ENCODE measurements around the gene GSE1. TPM values are rescaled to one million over a fixed set of nuclear protein-coding genes. Genes with fewer than 3 reads are reported as not detected.

The GSE1 gene
- total and polyA plus RNA-seq, 8 donors, result 84.8 to 148 (median 112) TPM

DNA sequence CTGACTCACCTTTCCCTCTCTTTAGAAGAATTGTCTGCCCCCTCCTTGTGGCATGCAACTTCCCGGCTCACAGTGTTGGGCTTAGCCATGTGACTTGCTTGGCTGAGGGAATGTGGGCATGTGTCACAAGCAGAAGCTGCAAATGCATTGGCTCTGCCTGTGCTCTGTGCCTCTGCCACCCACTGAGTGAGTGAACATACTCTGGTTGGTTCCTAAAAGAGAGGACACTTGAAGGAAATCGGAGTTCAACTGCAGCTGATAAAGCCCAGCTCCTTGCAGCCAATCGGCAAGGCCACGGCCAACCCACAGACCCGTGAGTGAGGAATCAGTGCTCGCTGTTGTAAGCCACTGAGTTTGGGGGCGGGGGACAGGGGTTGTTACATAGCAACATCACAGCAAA is 86.5 kb downstream of the GSE1 start:
- intact Hi-C loops (cut with DNase I), result no loop called here
- TF ChIP-seq CTCF (IDR thresholded peaks at IDR 0.05), result no peak
- DNase-seq (peak in 1 of 4 donors; percentile 27), ATAC-seq (peak; percentile 64)
- Histone ChIP-seq H3K27ac (no peak overlapping the region), H3K9me3 (no peaks in the 10 kb centered on the region), H3K4me3 (no peak overlapping the region), H3K36me3 (no peaks in the 10 kb centered on the region), H3K27me3 (peaks cover 0 to 42% of the 10 kb centered on the region in 2 donors), H3K4me1 (no peaks in the 10 kb centered on the region)

GRCh38 chr16:85704011-85704410 is 90.9 kb downstream of the GSE1 start:
- Histone ChIP-seq H3K9me3 (no peaks in the 10 kb centered on the region), H3K4me3 (no peak overlapping the region), H3K36me3 (no peaks in the 10 kb centered on the region), H3K4me1 (no peaks in the 10 kb centered on the region), H3K27ac (no peak overlapping the region), H3K27me3 (no peaks in the 10 kb centered on the region)
- intact Hi-C loops (cut with DNase I), result no loop called here
- no peak for ATAC-seq
- no peak for TF ChIP-seq CTCF (IDR thresholded peaks at IDR 0.05)
- no peak for DNase-seq

DNA sequence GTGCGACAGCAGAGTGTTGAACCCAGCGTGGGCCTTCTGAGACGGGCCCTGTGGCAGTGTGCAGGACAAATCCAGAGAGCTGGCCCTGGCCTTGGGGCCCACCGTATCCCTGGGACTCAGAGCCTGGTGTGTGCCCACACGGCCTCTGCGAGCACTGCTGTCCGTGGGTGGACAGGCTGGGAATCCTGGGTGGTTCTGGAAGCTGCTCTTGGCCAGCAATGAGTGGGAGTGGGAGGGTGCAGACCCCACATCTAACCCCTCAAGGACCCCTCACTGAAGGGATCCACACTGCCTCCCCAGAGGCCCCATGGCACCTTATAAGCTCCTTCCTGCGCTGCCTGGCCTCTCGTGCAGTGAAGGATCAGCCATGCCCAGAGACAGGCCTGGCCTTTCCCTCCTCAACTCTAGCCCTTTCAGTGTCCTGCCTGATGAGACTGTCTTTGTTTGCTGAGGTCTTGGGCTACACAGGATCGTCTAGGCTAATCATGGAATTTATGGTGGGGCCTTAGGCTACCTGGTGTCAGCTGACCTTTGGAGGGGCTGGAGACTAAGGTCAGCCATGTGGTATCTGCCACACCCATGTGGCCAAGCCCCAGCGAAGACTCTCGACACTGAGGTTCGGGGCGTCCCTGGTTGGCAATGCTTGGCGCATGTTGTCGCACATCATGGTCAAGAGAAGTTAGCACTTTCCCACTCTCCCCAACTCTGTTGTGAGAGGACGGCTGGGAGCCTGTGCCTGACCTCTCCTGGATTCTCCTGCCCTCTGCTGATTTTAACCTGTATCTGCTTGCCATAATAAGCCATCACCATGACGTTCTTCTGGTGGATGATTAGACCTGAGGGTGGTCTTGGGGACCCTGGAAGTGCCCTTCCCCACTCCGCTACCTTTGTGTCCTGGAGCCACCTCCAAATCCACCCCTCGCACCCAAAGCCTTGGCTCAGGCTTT is 92.1 kb downstream of the GSE1 start:
- no peak for TF ChIP-seq CTCF (IDR thresholded peaks at IDR 0.05)
- ATAC-seq (no peak), DNase-seq (no peak)
- Histone ChIP-seq H3K27me3 (no peaks in the 10 kb centered on the region), H3K4me3 (no peak overlapping the region), H3K27ac (no peak overlapping the region), H3K4me1 (no peaks in the 10 kb centered on the region), H3K9me3 (no peaks in the 10 kb centered on the region), H3K36me3 (no peaks in the 10 kb centered on the region)
- intact Hi-C loops (cut with DNase I), result no loop called here

GRCh38 chr16:85706449-85707034 is 93.4 kb downstream of the GSE1 start:
- ATAC-seq (no peak), DNase-seq (peak in 1 of 4 donors; percentile 6)
- intact Hi-C loops (cut with DNase I), result no loop called here
- no peak overlapping the region for H3K4me3 ChIP-seq
- no peaks in the 10 kb centered on the region for H3K36me3 ChIP-seq
- H3K9me3 ChIP-seq, result no peaks in the 10 kb centered on the region
- H3K4me1 ChIP-seq, result no peaks in the 10 kb centered on the region
- H3K27me3 ChIP-seq, result no peaks in the 10 kb centered on the region
- no peak for TF ChIP-seq CTCF (IDR thresholded peaks at IDR 0.05)
- H3K27ac ChIP-seq, result no peak overlapping the region

DNA sequence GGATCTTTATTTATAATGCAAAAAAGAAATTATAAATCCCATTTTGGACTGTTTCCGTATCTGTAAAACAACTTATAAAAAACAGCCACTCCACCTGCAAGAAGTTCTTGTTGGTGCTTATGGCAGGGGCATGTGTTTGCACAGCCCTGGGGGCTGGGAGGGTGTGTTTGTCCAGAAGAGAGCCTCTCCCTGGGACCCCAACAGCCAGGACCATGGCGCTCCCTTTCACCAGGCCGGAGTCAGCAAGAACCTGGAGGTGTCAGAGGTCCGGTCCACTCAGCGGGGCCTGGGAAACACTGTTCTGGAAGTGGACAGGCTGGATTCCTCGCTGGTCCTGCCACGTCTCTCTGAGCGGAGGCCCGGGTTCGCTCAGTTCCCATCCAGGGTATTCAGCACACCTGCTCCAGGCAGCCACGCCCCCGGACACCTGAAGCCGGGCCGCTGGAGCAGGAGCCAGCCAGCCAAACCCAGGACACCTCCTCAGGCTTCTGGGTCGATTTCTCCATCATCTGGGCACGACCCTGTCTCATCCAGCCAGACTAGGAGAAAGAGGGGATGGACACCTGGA is 94.5 kb downstream of the GSE1 start:
- peak in 1 of 4 donors; percentile 44 for DNase-seq
- ATAC-seq, result peak; percentile 79

More for the DNA sequence above, 94.5 kb downstream of the GSE1 start:
- no peak for TF ChIP-seq CTCF (IDR thresholded peaks at IDR 0.05)
- H3K4me1 ChIP-seq, result no peaks in the 10 kb centered on the region
- H3K27ac ChIP-seq, result no peak overlapping the region
- no peaks in the 10 kb centered on the region for H3K36me3 ChIP-seq
- H3K9me3 ChIP-seq, result peaks cover 0 to 6% of the 10 kb centered on the region in 2 donors
- H3K4me3 ChIP-seq, result no peak overlapping the region
- intact Hi-C loops (cut with DNase I), result no loop called here
- H3K27me3 ChIP-seq, result no peaks in the 10 kb centered on the region

All from left lung (tissue), 10 donors.